ENCODE data around the gene HASPIN. TPM values are rescaled to one million over a fixed set of nuclear protein-coding genes. Genes with fewer than 3 reads are reported as not detected.

HASPIN gene
- total RNA-seq, 1 donor from 2014 or later, result 8.5 TPM

DNA sequence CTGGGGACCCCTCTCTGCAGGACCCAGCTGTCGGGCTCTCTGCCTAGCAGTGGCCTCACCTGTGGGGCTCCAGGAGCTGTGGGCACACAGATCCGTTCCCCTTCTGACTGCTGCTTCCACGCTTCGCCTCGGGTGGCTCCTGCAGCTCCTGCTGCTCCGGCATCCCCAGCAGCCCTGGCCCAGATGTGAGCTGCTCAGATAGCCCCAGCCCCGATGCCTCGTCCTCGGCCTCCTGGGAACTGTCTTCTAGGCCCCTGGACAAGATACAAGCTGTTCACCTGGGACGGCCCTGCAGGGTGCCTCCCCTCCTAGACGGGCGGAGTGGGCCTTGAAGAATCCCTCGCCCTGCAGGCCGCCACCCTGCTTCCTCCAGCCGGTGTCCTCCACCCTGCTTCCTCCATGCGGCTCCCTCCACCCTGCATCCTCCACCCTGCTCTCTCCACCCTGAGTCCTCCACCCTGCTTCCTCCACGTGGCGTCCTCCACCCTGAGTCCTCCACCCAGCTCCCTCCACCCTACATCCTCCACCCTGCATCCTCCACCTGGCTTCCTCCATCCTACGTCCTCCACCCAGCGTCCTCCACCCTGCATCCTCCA is 44.1 kb upstream of the HASPIN start:
- TF ChIP-seq, protein P1, sequence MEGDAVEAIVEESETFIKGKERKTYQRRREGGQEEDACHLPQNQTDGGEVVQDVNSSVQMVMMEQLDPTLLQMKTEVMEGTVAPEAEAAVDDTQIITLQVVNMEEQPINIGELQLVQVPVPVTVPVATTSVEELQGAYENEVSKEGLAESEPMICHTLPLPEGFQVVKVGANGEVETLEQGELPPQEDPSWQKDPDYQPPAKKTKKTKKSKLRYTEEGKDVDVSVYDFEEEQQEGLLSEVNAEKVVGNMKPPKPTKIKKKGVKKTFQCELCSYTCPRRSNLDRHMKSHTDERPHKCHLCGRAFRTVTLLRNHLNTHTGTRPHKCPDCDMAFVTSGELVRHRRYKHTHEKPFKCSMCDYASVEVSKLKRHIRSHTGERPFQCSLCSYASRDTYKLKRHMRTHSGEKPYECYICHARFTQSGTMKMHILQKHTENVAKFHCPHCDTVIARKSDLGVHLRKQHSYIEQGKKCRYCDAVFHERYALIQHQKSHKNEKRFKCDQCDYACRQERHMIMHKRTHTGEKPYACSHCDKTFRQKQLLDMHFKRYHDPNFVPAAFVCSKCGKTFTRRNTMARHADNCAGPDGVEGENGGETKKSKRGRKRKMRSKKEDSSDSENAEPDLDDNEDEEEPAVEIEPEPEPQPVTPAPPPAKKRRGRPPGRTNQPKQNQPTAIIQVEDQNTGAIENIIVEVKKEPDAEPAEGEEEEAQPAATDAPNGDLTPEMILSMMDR (IDR thresholded peaks at IDR 0.05; ENCODE audit: unreplicated experiment), result no peak
- no peaks in the 10 kb centered on the region for H3K36me3 Mint-ChIP-seq (ENCODE audit: insufficient read depth)
- no peaks in the 10 kb centered on the region for H3K9me3 Mint-ChIP-seq (ENCODE audit: low read depth)
- H3K27me3 Mint-ChIP-seq, result peaks cover 18% of the 10 kb centered on the region
- H3K27ac Mint-ChIP-seq, result no peak overlapping the region
- H3K4me1 Mint-ChIP-seq (ENCODE audit: low read depth), result no peaks in the 10 kb centered on the region
- H3K4me3 Mint-ChIP-seq (ENCODE audit: low read depth), result no peak overlapping the region
- no peak for DNase-seq (ENCODE audit: low spot score, unreplicated experiment)

DNA sequence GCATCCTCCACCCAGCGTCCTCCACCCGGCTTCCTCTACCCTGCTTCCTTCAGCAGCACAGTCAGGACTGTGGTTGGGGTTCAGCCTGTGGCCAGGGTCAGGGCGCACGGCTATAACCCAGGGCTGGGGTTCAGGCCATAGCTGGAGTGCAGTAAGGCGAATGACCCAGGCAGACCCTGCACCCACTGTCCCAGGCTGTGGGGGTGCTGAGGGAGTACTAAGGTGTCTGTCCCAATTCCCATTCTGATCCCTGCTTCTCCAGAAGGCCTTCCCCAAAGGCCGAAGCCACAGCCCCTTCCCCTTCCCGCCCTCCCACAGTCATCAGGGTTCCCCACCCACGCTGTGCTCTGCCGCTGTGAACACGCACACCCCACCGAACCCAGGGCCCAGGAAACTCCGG is 42.6 kb upstream of the HASPIN start:
- peaks cover 13% of the 10 kb centered on the region for H3K27me3 Mint-ChIP-seq
- H3K27ac Mint-ChIP-seq, result no peak overlapping the region
- H3K9me3 Mint-ChIP-seq (ENCODE audit: low read depth), result no peaks in the 10 kb centered on the region
- H3K4me1 Mint-ChIP-seq (ENCODE audit: low read depth), result no peaks in the 10 kb centered on the region
- no peaks in the 10 kb centered on the region for H3K36me3 Mint-ChIP-seq (ENCODE audit: insufficient read depth)
- TF ChIP-seq, protein P1 (IDR thresholded peaks at IDR 0.05; ENCODE audit: unreplicated experiment), result no peak
- H3K4me3 Mint-ChIP-seq (ENCODE audit: low read depth), result no peak overlapping the region
- no peak for DNase-seq (ENCODE audit: low spot score, unreplicated experiment)

DNA sequence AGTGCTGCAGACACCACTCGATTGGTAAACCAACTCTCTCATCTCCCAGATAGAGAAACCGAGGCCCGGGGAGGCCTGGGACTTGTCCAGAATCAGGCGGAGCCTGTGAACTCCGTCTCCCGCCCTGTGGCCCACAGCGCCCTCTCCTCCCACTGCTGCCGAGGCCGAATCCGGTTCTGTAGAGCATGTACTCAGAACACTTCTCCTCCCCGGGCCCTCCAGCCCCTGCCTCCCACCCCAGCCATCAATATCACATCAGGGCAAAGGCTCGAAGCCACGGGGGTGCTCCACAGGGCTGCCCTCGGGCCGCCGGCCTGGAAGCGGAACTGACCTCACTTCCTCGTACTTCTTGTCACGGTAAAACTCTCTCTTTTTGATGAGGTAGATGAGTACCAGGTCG is 42.1 kb upstream of the HASPIN start:
- Mint-ChIP-seq H3K27ac (no peak overlapping the region), H3K4me1 (ENCODE audit: low read depth) (no peaks in the 10 kb centered on the region), H3K27me3 (peaks cover 13% of the 10 kb centered on the region), H3K4me3 (ENCODE audit: low read depth) (no peak overlapping the region), H3K9me3 (ENCODE audit: low read depth) (no peaks in the 10 kb centered on the region), H3K36me3 (ENCODE audit: insufficient read depth) (no peaks in the 10 kb centered on the region)
- TF ChIP-seq, protein P1 (IDR thresholded peaks at IDR 0.05; ENCODE audit: unreplicated experiment), result no peak
- no peak for DNase-seq (ENCODE audit: low spot score, unreplicated experiment)

DNA sequence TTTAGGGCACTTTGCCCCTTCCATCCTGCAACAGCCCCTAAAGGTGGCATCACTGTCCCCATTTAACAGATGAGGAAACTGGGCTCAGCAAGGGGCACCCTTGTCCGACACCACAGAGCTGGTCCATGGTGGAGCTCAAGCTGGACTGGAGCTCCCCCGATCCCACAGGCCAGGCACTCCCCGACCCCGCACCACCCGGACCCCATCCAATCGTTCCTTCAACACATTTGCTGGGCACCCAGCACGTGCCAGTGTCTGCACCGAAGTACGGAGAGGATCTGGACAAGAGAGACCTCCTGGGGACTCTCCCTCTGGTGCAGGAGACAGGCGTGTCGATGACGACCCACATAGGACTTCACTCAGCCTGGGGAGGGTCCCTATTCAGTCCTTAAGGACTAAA is 41.7 kb upstream of the HASPIN start:
- H3K9me3 Mint-ChIP-seq (ENCODE audit: low read depth), result no peaks in the 10 kb centered on the region

DNA sequence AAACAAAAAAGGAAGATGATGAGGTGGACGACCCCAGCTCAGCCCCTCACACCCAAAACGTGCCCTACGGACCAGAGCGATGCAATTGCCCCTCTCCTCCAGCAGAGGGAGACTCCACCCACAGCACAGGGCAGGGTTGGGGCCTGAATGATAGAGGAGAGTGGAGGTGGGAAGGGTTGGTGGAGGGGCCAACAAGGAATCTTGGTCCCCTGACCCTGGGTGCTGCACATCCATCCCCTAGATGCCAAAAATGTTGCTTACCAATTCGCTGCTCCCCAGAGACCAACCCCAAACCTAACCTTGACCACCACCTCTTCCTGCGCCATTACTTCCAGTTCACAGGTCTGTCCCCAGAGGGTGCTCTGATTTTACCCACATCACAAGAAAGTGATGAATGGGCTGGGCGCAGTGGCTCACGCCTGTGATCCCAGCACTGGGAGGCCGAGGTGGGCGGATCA is 40.6 kb upstream of the HASPIN start:
- no peaks in the 10 kb centered on the region for H3K36me3 Mint-ChIP-seq (ENCODE audit: insufficient read depth)
- DNase-seq (ENCODE audit: low spot score, unreplicated experiment), result no peak
- H3K4me1 Mint-ChIP-seq (ENCODE audit: low read depth), result no peaks in the 10 kb centered on the region
- H3K27ac Mint-ChIP-seq, result no peak overlapping the region
- peaks cover 9% of the 10 kb centered on the region for H3K27me3 Mint-ChIP-seq
- no peak overlapping the region for H3K4me3 Mint-ChIP-seq (ENCODE audit: low read depth)
- TF ChIP-seq, protein P1 (IDR thresholded peaks at IDR 0.05; ENCODE audit: unreplicated experiment), result peak; percentile 79
- no peaks in the 10 kb centered on the region for H3K9me3 Mint-ChIP-seq (ENCODE audit: low read depth)

More for the DNA sequence above, 41.7 kb upstream of the HASPIN start:
- TF ChIP-seq, protein P1 (IDR thresholded peaks at IDR 0.05; ENCODE audit: unreplicated experiment), result no peak
- Mint-ChIP-seq H3K27me3 (peaks cover 13% of the 10 kb centered on the region), H3K36me3 (ENCODE audit: insufficient read depth) (no peaks in the 10 kb centered on the region), H3K27ac (no peak overlapping the region), H3K4me1 (ENCODE audit: low read depth) (no peaks in the 10 kb centered on the region), H3K4me3 (ENCODE audit: low read depth) (no peak overlapping the region)
- DNase-seq (ENCODE audit: low spot score, unreplicated experiment), result no peak
